Spleen (tissue), 11 donors: Measurements from ENCODE around the gene NFE2L3. TPM values are rescaled to one million over a fixed set of nuclear protein-coding genes. Genes with fewer than 3 reads are reported as not detected.
"Not testable (repeated sequence)": the region's sequence is repeated elsewhere in the genome, so short reads cannot be mapped to it uniquely, and the experiment has no call there.

Source experiments
- DNase-seq: peaks from one replicate; pipeline ENCODE4 v3.0.0-alpha.2; 2020
- H3K27ac ChIP-seq, 8 donors: fragments of 200-600 bp; sonication (generic) in 7 of 8; 1 replicate in 4 of 8; 2 replicates in 4 of 8; pipeline versions ENCODE4 v1.5.0 to v1.8.0; 2016 to 2021; ENCODE audit warnings: inconsistent platforms in 4 of 8, mild to moderate bottlenecking in 4 of 8, moderate library complexity in 1 of 8
- H3K27me3 ChIP-seq, 7 donors: fragments of 200-600 bp; sonication (generic) in 6 of 7; replicated peaks in 1 of 7; 1 replicate in 4 of 7; 2 replicates in 3 of 7; pipeline versions ENCODE4 v1.5.0 to v1.8.0; 2016 to 2021; ENCODE audit warnings: inconsistent platforms in 3 of 7, mild to moderate bottlenecking in 1 of 7
- H3K36me3 ChIP-seq, 6 donors: fragments of 200-600 bp; sonication (generic) in 5 of 6; 1 replicate in 4 of 6; 2 replicates in 2 of 6; pipeline versions ENCODE4 v1.5.0 to v1.8.0; 2016 to 2021; ENCODE audit warnings: inconsistent platforms in 2 of 6
- H3K4me1 ChIP-seq, 6 donors: fragments of 200-600 bp; sonication (generic) in 5 of 6; 1 replicate in 3 of 6; 2 replicates in 3 of 6; pipeline versions ENCODE4 v1.5.0 to v1.8.0; 2016 to 2021; ENCODE audit warnings: inconsistent platforms in 3 of 6
- H3K4me3 ChIP-seq, 8 donors: fragments of 200-600 bp; sonication (generic) in 7 of 8; 1 replicate in 4 of 8; 2 replicates in 4 of 8; pipeline versions ENCODE4 v1.5.0 to v1.8.0; 2016 to 2021; ENCODE audit warnings: inconsistent platforms in 4 of 8, mild to moderate bottlenecking in 4 of 8, moderate library complexity in 2 of 8
- H3K9me3 ChIP-seq, 8 donors: fragments of 200-600 bp; sonication (generic) in 7 of 8; 1 replicate in 4 of 8; 2 replicates in 4 of 8; pipeline versions ENCODE4 v1.5.0 to v1.8.0; 2016 to 2021; ENCODE audit warnings: inconsistent platforms in 4 of 8
- CTCF ChIP-seq, 11 experiments: fragments of 200-600 bp in 7 of 11; fragments of 450-650 bp in 4 of 11; sonication (generic) in 4 of 11; IDR thresholded peaks in 8 of 11; conservative IDR thresholded peaks in 3 of 11; 1 replicate in 7 of 11; 2 replicates in 4 of 11; pipeline versions ENCODE4 v1.4.0 to v1.8.0; 2016 to 2021; ENCODE audit warnings: antibody characterized with exemption in 11 of 11, inconsistent platforms in 4 of 11, mild to moderate bottlenecking in 1 of 11
- POLR2A ChIP-seq, 3 donors: fragments of 450-650 bp; IDR thresholded peaks; one replicate each; pipeline ENCODE4 v1.5.1; 2017; ENCODE audit warnings: antibody characterized with exemption in 3 of 3, mild to moderate bottlenecking in 1 of 3
- POLR2AphosphoS5 ChIP-seq, 3 donors: sonication (generic); formaldehyde crosslinking; IDR thresholded peaks; one replicate each; pipeline ENCODE4 v1.5.1; 2017; ENCODE audit warnings: antibody characterized with exemption in 3 of 3
- WGBS, 5 donors: extraction: QIAGEN DNeasy Blood & Tissue Kit in 3 of 5; methylation state at CpG; one replicate each; pipeline versions ENCODE4 v1.1.5 to v1.1.7; 2013 to 2018; 5-methylcytosine and 5-hydroxymethylcytosine counted together
- intact Hi-C: fragments of 100-400 bp; cut with DNase I; formaldehyde crosslinking; loops from one replicate; pipeline ENCODE4 v1.15.0; 2023; ENCODE audit warnings: low total_unique reads
- polyA plus RNA-seq, 3 donors: library from polyadenylated mRNA; stranded (reverse); fragments of 200-250 nt; gene quantifications; one replicate each; pipeline ENCODE4 v1.2.1, GENCODE V29; 2013
- total RNA-seq, 7 donors: library from RNA; depleted of rRNA in 3 of 7; stranded (reverse); fragments of >200 nt in 3 of 7; fragmentation: NEBNext Ultra II Directional in 4 of 7; extraction: Animal tissue kit (Norgen Biotek cat#: 25700) in 4 of 7; gene quantifications; one replicate each; pipeline versions ENCODE4 v1.1.0 to v1.2.1, GENCODE V29; 2016 to 2021
- donor health status: healthy with polysubstance abuse.
- donor health status: DM: no; HTN: no; CAD: no; lungs with moderate emphysema.
- donor health status: DM: no; HTN: no; CAD: no.
- donor health status: Bipolar disorder and iron deficiency.
- donor health status: healthy.
- donor health status: DM: no; HTN: no; CAD: no.
- donor health status: DM: yes; HTN: yes; CAD: no.

Gene NFE2L3
- total and polyA plus RNA-seq, 10 donors, result 4.9 to 12.7 (median 7.8) TPM

- Histone ChIP-seq H3K27ac (peak overlapping the region; percentile 54 to 89 (median 72)), H3K36me3 (no peaks in the 10 kb centered on the region), H3K27me3 (peaks cover 0 to 10% (median 0%) of the 10 kb centered on the region in 7 donors), H3K4me3 (peak overlapping the region; percentile 58 to 96 (median 75)), H3K9me3 (no peaks in the 10 kb centered on the region), H3K4me1 (peaks cover 13 to 54% (median 48%) of the 10 kb centered on the region in 6 donors)
- no peak for DNase-seq
- WGBS, 5 donors, result 45 to 61% (median 50%) methylated on average over 10 of the region's 10 CpGs
- intact Hi-C loops, result no loop called here
- TF ChIP-seq POLR2A (IDR thresholded peaks at IDR 0.05) (no peak), CTCF (IDR thresholded peaks at IDR 0.05 in 8 of 11, conservative IDR thresholded peaks at IDR 0.05 in 3 of 11) (no peak), POLR2AphosphoS5 (IDR thresholded peaks at IDR 0.05) (no peak)
Measured at GRCh38 chr7:26151650-26151952, 397 bp upstream of the NFE2L3 start.

GRCh38 chr7:26152782-26153240, 813 bp downstream of the NFE2L3 start:
- Histone ChIP-seq H3K27me3 (peaks cover 0 to 10% (median 0%) of the 10 kb centered on the region in 7 donors), H3K4me3 (peak overlapping the region; percentile 58 to 96 (median 75)), H3K4me1 (peaks cover 16 to 66% (median 60%) of the 10 kb centered on the region in 6 donors), H3K27ac (peak overlapping the region; percentile 9 to 89 (median 72))
- peak; percentile 89 for DNase-seq
- H3K36me3 ChIP-seq, H3K9me3 ChIP-seq, intact Hi-C loops: not testable (repeated sequence)
- peak in 1 of 3 donors; percentile 46 for TF ChIP-seq POLR2AphosphoS5 (IDR thresholded peaks at IDR 0.05)
- 1 to 3% (median 2%) methylated on average over 26 to 54 of the region's 54 CpGs for WGBS, 5 donors

GRCh38 chr7:26153241-26153822, 1.3 kb downstream of the NFE2L3 start:
- no peak for TF ChIP-seq POLR2A (IDR thresholded peaks at IDR 0.05)
- no peak for TF ChIP-seq POLR2AphosphoS5 (IDR thresholded peaks at IDR 0.05)
- TF ChIP-seq CTCF (IDR thresholded peaks at IDR 0.05 in 8 of 11, conservative IDR thresholded peaks at IDR 0.05 in 3 of 11), result no peak
- H3K27me3 ChIP-seq, result peaks cover 0 to 10% (median 0%) of the 10 kb centered on the region in 7 donors
- no peaks in the 10 kb centered on the region for H3K36me3 ChIP-seq
- intact Hi-C loops, result no loop called here
- peak overlapping the region in 6 of 8 donors; percentile 9 to 89 (median 74) for H3K27ac ChIP-seq
- 20 to 38% (median 24%) methylated on average over 18 of the region's 18 CpGs for WGBS, 5 donors
- no peaks in the 10 kb centered on the region for H3K9me3 ChIP-seq
- no peak for DNase-seq
- H3K4me1 ChIP-seq, result peaks cover 16 to 71% (median 64%) of the 10 kb centered on the region in 6 donors
- peak overlapping the region; percentile 58 to 96 (median 75) for H3K4me3 ChIP-seq

- Histone ChIP-seq H3K4me3 (peak overlapping the region in 6 of 8 donors; percentile 63 to 96 (median 76)), H3K27ac (peak overlapping the region in 5 of 8 donors; percentile 70 to 89 (median 75)), H3K9me3 (no peaks in the 10 kb centered on the region), H3K4me1 (peaks cover 16 to 75% (median 66%) of the 10 kb centered on the region in 6 donors), H3K27me3 (peaks cover 0 to 10% (median 0%) of the 10 kb centered on the region in 7 donors), H3K36me3 (no peaks in the 10 kb centered on the region)
- intact Hi-C loops, result no loop called here
- peak in 1 of 3 donors; percentile 75 for TF ChIP-seq POLR2AphosphoS5 (IDR thresholded peaks at IDR 0.05)
- no peak for TF ChIP-seq CTCF (IDR thresholded peaks at IDR 0.05 in 8 of 11, conservative IDR thresholded peaks at IDR 0.05 in 3 of 11)
- no peak for TF ChIP-seq POLR2A (IDR thresholded peaks at IDR 0.05)
- DNase-seq, result no peak
- 61 to 74% (median 64%) methylated on average over 15 of the region's 15 CpGs for WGBS, 5 donors
Measured at GRCh38 chr7:26153823-26154783, 2.1 kb downstream of the NFE2L3 start.
